Measurements from ENCODE around the gene FHL5. TPM values are rescaled to one million over a fixed set of nuclear protein-coding genes. Genes with fewer than 3 reads are reported as not detected.

FHL5 gene
- total RNA-seq, 2 donors from 2014 or later: 0.35 to 13.8 TPM

DNA sequence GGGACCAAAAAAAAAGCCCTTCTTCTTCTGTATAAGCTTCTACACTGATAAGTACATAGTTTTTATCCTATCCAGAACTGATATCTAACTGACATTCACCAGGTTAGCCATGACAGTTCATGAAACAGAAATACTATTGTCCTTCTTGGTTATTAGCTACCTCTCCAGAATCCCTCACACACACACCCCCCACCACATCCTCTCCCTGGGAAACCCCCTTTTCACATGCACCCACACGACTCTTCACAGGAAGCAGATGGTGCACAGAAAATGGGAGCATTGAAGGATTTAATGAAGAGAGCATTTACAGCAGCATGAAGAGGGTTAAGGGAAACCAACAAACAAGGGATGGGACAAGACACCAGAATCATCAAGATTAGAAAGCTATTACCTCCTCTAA lies 88.9 kb downstream of the FHL5 start:
- Histone ChIP-seq H3K27ac (no peak overlapping the region), H3K4me3 (no peak overlapping the region), H3K4me1 (no peaks in the 10 kb centered on the region), H3K27me3 (no peaks in the 10 kb centered on the region), H3K36me3 (no peaks in the 10 kb centered on the region), H3K9me3 (no peaks in the 10 kb centered on the region)
- TF ChIP-seq, protein P1, sequence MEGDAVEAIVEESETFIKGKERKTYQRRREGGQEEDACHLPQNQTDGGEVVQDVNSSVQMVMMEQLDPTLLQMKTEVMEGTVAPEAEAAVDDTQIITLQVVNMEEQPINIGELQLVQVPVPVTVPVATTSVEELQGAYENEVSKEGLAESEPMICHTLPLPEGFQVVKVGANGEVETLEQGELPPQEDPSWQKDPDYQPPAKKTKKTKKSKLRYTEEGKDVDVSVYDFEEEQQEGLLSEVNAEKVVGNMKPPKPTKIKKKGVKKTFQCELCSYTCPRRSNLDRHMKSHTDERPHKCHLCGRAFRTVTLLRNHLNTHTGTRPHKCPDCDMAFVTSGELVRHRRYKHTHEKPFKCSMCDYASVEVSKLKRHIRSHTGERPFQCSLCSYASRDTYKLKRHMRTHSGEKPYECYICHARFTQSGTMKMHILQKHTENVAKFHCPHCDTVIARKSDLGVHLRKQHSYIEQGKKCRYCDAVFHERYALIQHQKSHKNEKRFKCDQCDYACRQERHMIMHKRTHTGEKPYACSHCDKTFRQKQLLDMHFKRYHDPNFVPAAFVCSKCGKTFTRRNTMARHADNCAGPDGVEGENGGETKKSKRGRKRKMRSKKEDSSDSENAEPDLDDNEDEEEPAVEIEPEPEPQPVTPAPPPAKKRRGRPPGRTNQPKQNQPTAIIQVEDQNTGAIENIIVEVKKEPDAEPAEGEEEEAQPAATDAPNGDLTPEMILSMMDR (IDR thresholded peaks at IDR 0.05): no peak
- no peak for DNase-seq (ENCODE audit: low spot score)

DNA sequence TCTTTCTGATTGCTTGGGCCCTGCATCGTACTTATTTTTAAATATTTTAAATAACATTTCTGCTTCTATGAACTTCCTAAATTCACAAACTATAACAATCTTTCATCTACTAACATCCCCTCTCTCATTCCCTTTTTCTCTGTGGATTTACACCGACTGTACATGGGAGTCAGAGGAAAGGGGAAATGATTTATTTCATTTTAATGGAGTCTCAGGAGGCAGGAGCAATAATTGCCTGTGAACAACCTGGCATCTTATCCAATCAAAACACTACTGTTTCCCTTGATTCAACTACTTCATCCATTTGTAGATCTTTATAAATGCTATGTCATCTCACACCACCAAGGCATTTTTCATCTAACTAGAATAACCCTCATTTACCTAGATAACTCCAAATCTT lies 89.6 kb downstream of the FHL5 start:
- Histone ChIP-seq H3K9me3 (no peaks in the 10 kb centered on the region), H3K4me3 (no peak overlapping the region), H3K4me1 (no peaks in the 10 kb centered on the region), H3K27ac (no peak overlapping the region), H3K27me3 (no peaks in the 10 kb centered on the region), H3K36me3 (no peaks in the 10 kb centered on the region)
- DNase-seq (ENCODE audit: low spot score): no peak
- TF ChIP-seq, protein P1 (IDR thresholded peaks at IDR 0.05): no peak

DNA sequence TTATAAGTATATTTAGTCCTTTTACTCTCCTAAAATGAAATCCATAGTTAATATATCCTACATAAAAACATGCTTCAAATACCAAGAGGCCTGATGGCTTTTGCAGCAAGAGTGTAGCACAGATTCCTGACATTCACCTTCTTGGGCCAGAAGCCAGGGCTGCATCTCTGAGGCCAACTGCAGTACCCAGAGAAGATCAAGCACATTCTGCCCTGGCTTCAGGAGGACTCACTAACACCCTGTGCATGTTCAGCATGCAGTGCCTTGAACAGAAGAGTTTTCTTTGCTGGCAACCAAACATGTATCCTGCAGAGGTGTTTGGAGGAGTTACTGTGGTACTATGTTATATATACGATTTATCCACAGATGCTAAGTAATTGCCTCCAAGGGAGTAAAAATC lies 90.3 kb downstream of the FHL5 start:
- TF ChIP-seq, protein P1 (IDR thresholded peaks at IDR 0.05): no peak
- Histone ChIP-seq H3K27ac (no peak overlapping the region), H3K4me1 (no peaks in the 10 kb centered on the region), H3K4me3 (no peak overlapping the region), H3K9me3 (no peaks in the 10 kb centered on the region), H3K27me3 (no peaks in the 10 kb centered on the region), H3K36me3 (no peaks in the 10 kb centered on the region)
- DNase-seq (ENCODE audit: low spot score): no peak

DNA sequence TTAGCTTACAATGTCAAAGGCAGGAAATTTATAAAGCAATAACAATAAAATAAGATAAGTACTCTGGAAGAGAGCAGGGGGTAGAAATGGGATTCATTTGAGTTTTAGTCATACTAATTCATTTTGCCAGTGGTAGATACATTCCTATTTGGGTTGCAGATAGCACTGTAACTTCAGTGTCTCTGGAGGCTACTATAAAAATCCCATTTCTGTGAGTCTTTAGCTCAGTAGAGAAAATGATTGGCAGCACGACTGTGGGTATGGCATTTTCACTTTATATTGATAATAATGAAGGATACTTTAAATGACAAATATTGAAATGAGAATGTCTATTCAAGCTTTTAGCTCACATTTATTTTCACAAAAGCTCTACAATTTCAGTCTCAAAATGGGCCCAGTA lies 93.6 kb downstream of the FHL5 start:
- H3K36me3 ChIP-seq: no peaks in the 10 kb centered on the region
- H3K4me1 ChIP-seq: no peaks in the 10 kb centered on the region
- no peak overlapping the region for H3K4me3 ChIP-seq
- no peak overlapping the region for H3K27ac ChIP-seq
- TF ChIP-seq, protein P1 (IDR thresholded peaks at IDR 0.05): no peak
- no peak for DNase-seq (ENCODE audit: low spot score)
- H3K27me3 ChIP-seq: no peaks in the 10 kb centered on the region
- no peaks in the 10 kb centered on the region for H3K9me3 ChIP-seq

DNA sequence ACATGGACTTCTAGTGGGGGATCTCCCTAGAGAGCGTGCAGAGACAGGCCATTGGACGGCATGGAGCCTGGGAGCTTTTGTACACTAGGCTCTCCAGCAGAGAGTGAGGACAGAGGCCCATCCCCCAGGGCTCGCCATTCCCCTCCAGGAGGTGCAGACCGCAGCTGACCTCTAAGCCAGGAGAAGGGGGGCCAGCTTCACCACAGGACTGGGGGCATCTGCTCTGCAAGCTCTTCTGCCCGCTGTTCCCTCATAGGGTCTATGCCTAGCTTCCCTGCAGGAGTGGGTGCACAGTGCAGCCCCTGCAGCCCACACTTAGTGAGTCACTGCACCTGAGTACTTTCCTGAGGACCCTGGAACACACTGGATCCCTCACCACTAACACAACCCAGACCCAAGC lies 94.4 kb downstream of the FHL5 start:
- no peaks in the 10 kb centered on the region for H3K36me3 ChIP-seq
- no peak overlapping the region for H3K27ac ChIP-seq
- H3K4me1 ChIP-seq: no peaks in the 10 kb centered on the region
- DNase-seq (ENCODE audit: low spot score): no peak
- no peaks in the 10 kb centered on the region for H3K27me3 ChIP-seq
- H3K4me3 ChIP-seq: no peak overlapping the region
- no peaks in the 10 kb centered on the region for H3K9me3 ChIP-seq
- TF ChIP-seq, protein P1 (IDR thresholded peaks at IDR 0.05): no peak

DNA sequence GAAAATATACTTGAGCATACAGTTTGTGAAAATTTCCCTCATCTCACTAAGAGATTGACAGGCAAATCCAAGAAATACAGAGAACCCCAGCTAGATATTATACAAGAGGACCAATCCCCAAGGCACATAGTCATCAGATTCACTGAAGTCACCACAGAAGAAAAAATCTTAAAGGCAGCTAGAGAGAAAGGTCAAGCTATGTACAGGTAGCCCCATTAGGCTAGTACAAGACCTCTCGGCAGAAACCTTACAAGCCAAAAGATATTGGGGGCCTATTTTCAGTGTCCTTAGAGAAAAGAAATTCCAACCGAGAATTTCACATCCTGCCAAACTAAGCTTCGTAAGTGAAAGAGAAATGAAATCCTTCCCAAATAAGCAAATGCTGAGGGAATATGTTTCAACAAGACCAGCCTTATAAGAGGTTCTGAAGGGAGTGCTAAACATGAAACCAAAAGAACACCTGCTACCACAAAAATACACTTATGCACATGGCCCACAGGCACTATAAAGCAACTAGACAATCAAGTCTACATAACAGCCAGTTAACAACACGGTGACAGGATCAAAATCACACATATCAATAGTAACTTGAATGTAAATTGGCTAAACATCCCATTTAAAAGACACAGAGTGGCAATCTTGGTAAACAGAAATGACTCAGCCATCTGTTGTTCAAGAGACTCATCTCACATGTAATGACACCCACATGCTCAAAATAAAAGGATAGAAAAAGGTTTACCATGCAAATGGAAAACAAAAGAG lies 96.3 kb downstream of the FHL5 start:
- H3K27ac ChIP-seq: no peak overlapping the region
- H3K4me3 ChIP-seq: no peak overlapping the region
- TF ChIP-seq, protein P1 (IDR thresholded peaks at IDR 0.05): no peak
- DNase-seq (ENCODE audit: low spot score): no peak
- H3K9me3 ChIP-seq: no peaks in the 10 kb centered on the region
- H3K4me1 ChIP-seq: no peaks in the 10 kb centered on the region
- H3K27me3 ChIP-seq: no peaks in the 10 kb centered on the region
- no peaks in the 10 kb centered on the region for H3K36me3 ChIP-seq

Data from right atrium auricular region (tissue), 2 donors.